Uterus (tissue), 4 donors: ENCODE results near the gene HNRNPM. TPM values are rescaled to one million over a fixed set of nuclear protein-coding genes. Genes with fewer than 3 reads are reported as not detected.
"Not testable (repeated sequence)": the region's sequence is repeated elsewhere in the genome, so short reads cannot be mapped to it uniquely, and the experiment has no call there.

ENCODE experiments used
- DNase-seq, 2 donors: peaks; one replicate each; pipeline ENCODE4 v3.0.0-alpha.2; 2019 to 2020
- H3K27ac ChIP-seq, 2 donors: fragments of 200-600 bp; sonication (generic); 1 replicate in 1 of 2; 2 replicates in 1 of 2; pipeline ENCODE4 v1.5.1; 2016 to 2018
- H3K27me3 ChIP-seq, 2 donors: fragments of 200-600 bp; sonication (generic); one replicate each; pipeline ENCODE4 v1.5.1; 2018 to 2019; ENCODE audit warnings: control low read depth in 1 of 2
- H3K36me3 ChIP-seq, 2 donors: fragments of 200-600 bp; sonication (generic); one replicate each; pipeline ENCODE4 v1.5.1; 2019; ENCODE audit warnings: control low read depth in 1 of 2
- H3K4me1 ChIP-seq, 2 donors: fragments of 200-600 bp; sonication (generic); one replicate each; pipeline ENCODE4 v1.5.1; 2018 to 2019; ENCODE audit warnings: control low read depth in 1 of 2
- H3K4me3 ChIP-seq, 2 donors: fragments of 200-600 bp; sonication (generic); 1 replicate in 1 of 2; 2 replicates in 1 of 2; pipeline ENCODE4 v1.5.1; 2018 to 2019; ENCODE audit warnings: mild to moderate bottlenecking in 1 of 2
- H3K9me3 ChIP-seq, 2 donors: fragments of 200-600 bp; sonication (generic); one replicate each; pipeline ENCODE4 v1.5.1; 2019; ENCODE audit warnings: control low read depth in 1 of 2
- CTCF ChIP-seq, 4 experiments: fragments of 200-600 bp in 2 of 4; fragments of 450-650 bp in 2 of 4; sonication (generic) in 2 of 4; IDR thresholded peaks; one replicate each; pipeline ENCODE4 v1.5.1; 2016 to 2019; ENCODE audit warnings: antibody characterized with exemption in 4 of 4, mild to moderate bottlenecking in 2 of 4, moderate library complexity in 1 of 4
- POLR2A ChIP-seq, 2 donors: fragments of 450-650 bp; IDR thresholded peaks; one replicate each; pipeline ENCODE4 v1.6.1; 2016; ENCODE audit warnings: antibody characterized with exemption in 2 of 2, mild to moderate bottlenecking in 1 of 2, moderate library complexity in 1 of 2
- intact Hi-C: fragments of 100-400 bp; cut with DNase I; formaldehyde crosslinking; loops from one replicate; pipeline ENCODE4 v1.15.1; 2023; ENCODE audit warnings: low total_unique reads
- total RNA-seq, 4 donors: library from RNA; depleted of rRNA in 3 of 4; stranded (reverse); fragments of >200 nt in 3 of 4; gene quantifications; one replicate each; pipeline versions ENCODE4 v1.1.0 to v1.2.4, GENCODE V29; 2014 to 2023
- donor health status: DM: yes; HTN: yes; CAD: no.

Gene HNRNPM
- total RNA-seq, 4 donors from 2014 or later = 50.3 to 186 (median 98.5) TPM

DNA sequence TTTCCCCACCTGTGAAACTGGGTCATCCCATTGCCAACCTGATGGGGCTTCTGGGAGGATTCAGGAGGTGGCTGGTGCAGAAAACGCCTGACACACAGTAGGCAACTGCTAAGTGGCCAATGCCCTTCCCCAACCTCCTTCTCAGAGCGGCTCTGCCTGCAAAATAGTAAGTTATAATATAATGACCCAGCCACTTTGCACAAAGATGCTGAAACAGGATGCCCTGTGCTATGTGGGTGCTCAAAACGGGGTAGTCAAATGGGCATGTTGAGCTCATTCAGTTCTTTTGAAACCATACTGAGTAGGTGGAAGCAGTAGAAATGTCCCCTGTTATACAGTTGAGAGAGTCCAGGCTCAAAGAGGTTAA, 31.2 kb upstream of the HNRNPM start:
- Histone ChIP-seq H3K9me3 (no peaks in the 10 kb centered on the region), H3K27me3 (no peaks in the 10 kb centered on the region), H3K27ac (peak overlapping the region; percentile 33 to 70), H3K4me3 (peak overlapping the region; percentile 58 to 94), H3K36me3 (no peaks in the 10 kb centered on the region), H3K4me1 (no peaks in the 10 kb centered on the region)
- DNase-seq = no peak
- TF ChIP-seq POLR2A (IDR thresholded peaks at IDR 0.05) (no peak), CTCF (IDR thresholded peaks at IDR 0.05) (no peak)
- intact Hi-C loops = no loop called here

DNA sequence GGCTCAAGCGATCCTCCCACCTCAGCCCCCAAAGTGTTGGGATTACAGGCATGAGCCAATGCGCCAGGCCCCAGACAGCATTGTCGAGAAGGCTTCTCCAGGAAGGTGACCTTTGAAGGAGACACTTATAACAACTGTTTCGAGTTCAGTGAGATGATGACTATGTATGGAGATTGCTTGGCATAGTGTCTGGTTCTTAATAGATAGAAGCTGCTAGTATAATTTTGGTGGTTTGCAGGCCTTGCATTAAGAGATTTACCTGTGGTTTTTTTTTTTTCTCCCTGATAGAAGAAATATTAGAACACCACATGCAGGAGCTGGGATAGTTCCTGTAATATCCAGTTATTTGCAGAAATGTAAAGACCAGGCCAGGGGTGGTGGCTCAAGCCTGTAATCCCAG, 28.0 kb upstream of the HNRNPM start:
- no peaks in the 10 kb centered on the region for H3K9me3 ChIP-seq
- TF ChIP-seq POLR2A (IDR thresholded peaks at IDR 0.05) = no peak
- TF ChIP-seq CTCF (IDR thresholded peaks at IDR 0.05) = no peak
- H3K27me3 ChIP-seq = no peaks in the 10 kb centered on the region
- DNase-seq = no peak
- intact Hi-C loops = no loop called here
- no peaks in the 10 kb centered on the region for H3K36me3 ChIP-seq
- H3K4me3 ChIP-seq = no peak overlapping the region
- no peaks in the 10 kb centered on the region for H3K4me1 ChIP-seq
- no peak overlapping the region for H3K27ac ChIP-seq

DNA sequence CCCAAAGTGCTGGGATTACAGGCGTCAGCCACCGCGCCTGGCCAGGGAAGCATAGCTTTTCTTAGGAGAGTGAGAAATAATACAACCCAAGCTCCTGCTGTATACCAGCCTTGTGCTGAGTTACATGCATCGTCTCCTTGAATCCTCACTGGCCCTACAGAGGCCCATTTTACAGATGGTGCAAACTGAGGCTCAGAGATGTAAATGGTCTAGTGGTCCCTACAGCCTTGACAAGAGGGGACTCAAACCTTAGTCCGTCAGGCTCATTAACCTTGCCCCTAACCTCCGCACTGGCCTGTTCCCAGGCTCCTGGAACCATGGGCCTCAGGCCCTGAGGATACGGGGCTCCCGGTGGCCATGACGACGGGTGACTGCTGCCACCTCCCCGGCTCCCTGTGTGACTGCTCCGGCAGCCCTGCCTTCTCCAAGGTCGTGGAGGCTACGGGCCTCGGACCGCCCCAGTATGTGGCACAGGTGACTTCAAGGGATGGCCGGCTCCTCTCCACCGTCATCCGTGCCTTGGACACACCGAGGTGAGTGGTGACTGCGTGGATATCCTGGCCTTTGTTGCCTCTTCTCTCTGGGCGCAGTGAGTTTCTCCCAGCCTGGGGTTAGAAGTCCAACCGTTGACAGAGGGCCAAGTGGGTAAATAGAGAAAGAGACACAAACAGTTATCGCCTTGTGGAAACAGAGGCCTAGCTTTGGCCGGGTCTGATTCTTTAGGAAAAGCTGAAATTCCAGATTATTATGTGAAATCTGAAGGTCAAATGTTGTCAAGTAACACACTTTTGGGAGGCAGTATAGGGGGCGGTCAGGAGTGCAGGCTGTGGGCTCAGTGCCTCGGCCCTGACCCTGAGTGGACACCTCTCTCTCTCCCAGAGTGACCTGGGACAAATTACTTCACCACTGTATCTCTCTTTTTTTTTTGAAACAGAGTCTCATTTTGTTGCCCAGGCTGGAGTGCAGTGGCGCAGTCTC, 23.0 kb upstream of the HNRNPM start:
- Histone ChIP-seq H3K27me3 (no peaks in the 10 kb centered on the region), H3K4me1 (peaks cover 0 to 7% of the 10 kb centered on the region in 2 donors), H3K9me3 (no peaks in the 10 kb centered on the region), H3K4me3 (no peak overlapping the region), H3K36me3 (no peaks in the 10 kb centered on the region), H3K27ac (no peak overlapping the region)
- DNase-seq = no peak
- intact Hi-C loops = no loop called here
- TF ChIP-seq CTCF (IDR thresholded peaks at IDR 0.05) = no peak
- TF ChIP-seq POLR2A (IDR thresholded peaks at IDR 0.05) = no peak

GRCh38 chr19:8423817-8424223, 21.0 kb upstream of the HNRNPM start:
- H3K4me3 ChIP-seq = no peak overlapping the region
- H3K9me3 ChIP-seq = no peaks in the 10 kb centered on the region
- peak overlapping the region; percentile 87 to 91 for H3K27ac ChIP-seq
- intact Hi-C loops = no loop called here
- no peaks in the 10 kb centered on the region for H3K27me3 ChIP-seq
- no peaks in the 10 kb centered on the region for H3K36me3 ChIP-seq
- H3K4me1 ChIP-seq = peaks cover 0 to 7% of the 10 kb centered on the region in 2 donors
- TF ChIP-seq CTCF (IDR thresholded peaks at IDR 0.05) (no peak), POLR2A (IDR thresholded peaks at IDR 0.05) (peak in 1 of 2 donors; percentile 20)
- DNase-seq = peak; percentile 95 to 99

GRCh38 chr19:8425331-8425730, 19.4 kb upstream of the HNRNPM start:
- intact Hi-C loops, H3K4me3 ChIP-seq, H3K27me3 ChIP-seq, H3K4me1 ChIP-seq, H3K36me3 ChIP-seq, DNase-seq, H3K9me3 ChIP-seq: not testable (repeated sequence)
- peak overlapping the region; percentile 81 to 91 for H3K27ac ChIP-seq
